H1 (cell line): ENCODE measurements around the gene LRRC55. TPM values are rescaled to one million over a fixed set of nuclear protein-coding genes. Genes with fewer than 3 reads are reported as not detected.
A peak's percentile ranks its signal among the peaks of the same experiment; 100 is the strongest.

ENCODE experiments used
- CTCF ChIA-PET: fragments of 300-600 bp; sonication (Branson Sonifier 250); formaldehyde crosslinking; loops from one replicate; lab custom pipeline; 2021; ENCODE audit not compliant: partially characterized antibody; lab: Charles Lee
- POLR2A ChIA-PET: fragments of 300-600 bp; sonication (Branson Sonifier 250); formaldehyde crosslinking; loops from one replicate; lab custom pipeline; 2021; ENCODE audit warnings: inconsistent platforms; ENCODE audit not compliant: partially characterized antibody; lab: Charles Lee
- DNase-seq, 2 experiments: peaks; one replicate each; pipeline versions ENCODE4 v3.0.0 to v3.0.0-alpha.2; 2010 to 2022; ENCODE audit warnings: low spot score in 2 of 2, low read depth in 1 of 2, mixed read lengths in 1 of 2
- FAIRE-seq: peaks from 2 replicates; lab custom pipeline; 2011; peaks lifted over from hg19 to GRCh38; lab: Jason Lieb, UNC
- H2AFZ ChIP-seq: 2 replicates; pipeline ENCODE4 v1.8.1; 2012; ENCODE audit warnings: low read length, inconsistent platforms
- H2AK5ac ChIP-seq: 2 replicates; pipeline ENCODE4 v1.6.1; 2013; ENCODE audit warnings: low read depth, low read length
- H2BK120ac ChIP-seq: replicated peaks from 2 replicates; pipeline ENCODE3; 2013; ENCODE audit warnings: low read depth, low read length, inconsistent platforms
- H2BK12ac ChIP-seq: 2 replicates; pipeline ENCODE4 v1.6.1; 2013; ENCODE audit warnings: low read depth, low read length
- H2BK15ac ChIP-seq: 2 replicates; pipeline ENCODE4 v1.6.1; 2013; ENCODE audit warnings: low read length
- H2BK20ac ChIP-seq: 2 replicates; pipeline ENCODE4 v1.6.1; 2013; ENCODE audit warnings: low read length
- H2BK5ac ChIP-seq: 2 replicates; pipeline ENCODE4 v1.6.1; 2013; ENCODE audit warnings: low read depth, low read length
- H3K14ac ChIP-seq: 2 replicates; pipeline ENCODE4 v1.6.1; 2013; ENCODE audit warnings: inconsistent platforms; ENCODE audit not compliant: insufficient read length
- H3K18ac ChIP-seq: 2 replicates; pipeline ENCODE4 v1.6.1; 2013; ENCODE audit warnings: low read length; ENCODE audit errors: extremely low read depth
- H3K23ac ChIP-seq: 2 replicates; pipeline ENCODE4 v1.6.1; 2013; ENCODE audit warnings: inconsistent platforms; ENCODE audit not compliant: insufficient read length
- H3K23me2 ChIP-seq: 2 replicates; pipeline ENCODE4 v1.6.1; 2013; ENCODE audit warnings: low read depth, low read length
- H3K27ac ChIP-seq: 2 replicates; pipeline ENCODE4 v1.6.1; 2011; ENCODE audit warnings: low read depth, low read length, inconsistent platforms
- H3K27me3 ChIP-seq, 4 experiments: replicated peaks in 1 of 4; 1 replicate in 1 of 4; 2 replicates in 3 of 4; pipeline versions ENCODE4 v1.6.1 to v1.8.1; 2011 to 2013; ENCODE audit warnings: low read length in 3 of 4, mild to moderate bottlenecking in 3 of 4, inconsistent platforms in 2 of 4, mixed read lengths in 2 of 4, moderate library complexity in 1 of 4; ENCODE audit not compliant: control insufficient read depth in 3 of 4, insufficient read depth in 3 of 4; ENCODE audit errors: extremely low read depth in 1 of 4
- H3K36me3 ChIP-seq, 4 experiments: 2 replicates each; pipeline versions ENCODE4 v1.6.1 to v1.8.1; 2011 to 2013; ENCODE audit warnings: mild to moderate bottlenecking in 4 of 4, low read length in 3 of 4, moderate library complexity in 2 of 4, control low read depth in 1 of 4, inconsistent platforms in 1 of 4; ENCODE audit not compliant: insufficient read depth in 4 of 4, control insufficient read depth in 2 of 4
- H3K4ac ChIP-seq: replicated peaks from 2 replicates; pipeline ENCODE3; 2013; ENCODE audit warnings: low read length, low read depth, mixed read lengths, inconsistent platforms; ENCODE audit not compliant: insufficient read length
- H3K4me1 ChIP-seq, 4 experiments: replicated peaks in 1 of 4; 1 replicate in 1 of 4; 2 replicates in 3 of 4; pipeline versions ENCODE4 v1.6.1 to v1.8.1; 2011 to 2013; ENCODE audit warnings: low read length in 3 of 4, inconsistent platforms in 2 of 4, mixed read lengths in 1 of 4; ENCODE audit not compliant: insufficient read depth in 4 of 4, control insufficient read depth in 3 of 4
- H3K4me2 ChIP-seq, 2 experiments: 2 replicates each; pipeline versions ENCODE4 v1.6.1 to v1.8.1; 2011 to 2013; ENCODE audit warnings: low read depth in 2 of 2, low read length in 2 of 2, control low read depth in 1 of 2, inconsistent platforms in 1 of 2, mild to moderate bottlenecking in 1 of 2; ENCODE audit not compliant: insufficient read depth in 1 of 2
- H3K4me3 ChIP-seq, 4 experiments: fragments of 200-600, 300-600 bp in 1 of 4; sonication (generic), shearing (Covaris generic), sonication (Bioruptor Twin) in 1 of 4; 2 replicates each; pipeline versions ENCODE4 v1.5.1 to v1.8.1; 2011 to 2016; ENCODE audit warnings: low read length in 4 of 4, low read depth in 3 of 4, control low read depth in 2 of 4, inconsistent platforms in 2 of 4, mild to moderate bottlenecking in 2 of 4, mixed read lengths in 1 of 4, moderate library complexity in 1 of 4; ENCODE audit not compliant: insufficient read depth in 2 of 4; ENCODE audit errors: extremely low read depth in 1 of 4
- H3K56ac ChIP-seq: replicated peaks from 2 replicates; pipeline ENCODE3; 2013; ENCODE audit warnings: low read depth, mild to moderate bottlenecking, mixed read lengths, low read length, inconsistent platforms; ENCODE audit not compliant: insufficient read length
- H3K79me1 ChIP-seq: 2 replicates; pipeline ENCODE4 v1.6.1; 2013; ENCODE audit warnings: low read depth, low read length, control low read depth
- H3K79me2 ChIP-seq, 2 experiments: 2 replicates each; pipeline versions ENCODE4 v1.6.1 to v1.8.1; 2012 to 2013; ENCODE audit warnings: low read length in 2 of 2, mild to moderate bottlenecking in 2 of 2, inconsistent platforms in 1 of 2; ENCODE audit not compliant: insufficient read depth in 2 of 2, control insufficient read depth in 1 of 2
- H3K9ac ChIP-seq, 4 experiments: replicated peaks in 1 of 4; 1 replicate in 1 of 4; 2 replicates in 3 of 4; pipeline versions ENCODE4 v1.6.1 to v1.8.1; 2011 to 2013; ENCODE audit warnings: low read depth in 3 of 4, low read length in 3 of 4, control low read depth in 2 of 4, mild to moderate bottlenecking in 2 of 4, moderate library complexity in 2 of 4, inconsistent platforms in 1 of 4; ENCODE audit errors: extremely low read depth in 1 of 4
- H3K9me3 ChIP-seq, 2 experiments: 2 replicates each; pipeline versions ENCODE4 v1.6.1 to v1.8.1; 2012 to 2013; ENCODE audit warnings: mild to moderate bottlenecking in 2 of 2, moderate library complexity in 2 of 2, control low read depth in 1 of 2, inconsistent platforms in 1 of 2, low read depth in 1 of 2, low read length in 1 of 2, mixed read lengths in 1 of 2; ENCODE audit not compliant: insufficient read depth in 2 of 2
- H4K20me1 ChIP-seq, 2 experiments: replicated peaks in 1 of 2; 2 replicates each; pipeline versions ENCODE3 to v1.8.1; 2011 to 2013; ENCODE audit warnings: inconsistent platforms in 2 of 2, low read length in 2 of 2, mild to moderate bottlenecking in 1 of 2; ENCODE audit not compliant: insufficient read depth in 2 of 2, control insufficient read depth in 1 of 2
- H4K5ac ChIP-seq: 2 replicates; pipeline ENCODE4 v1.6.1; 2013; ENCODE audit warnings: low read length, low read depth, mixed read lengths, inconsistent platforms; ENCODE audit not compliant: insufficient read length
- H4K8ac ChIP-seq: 2 replicates; pipeline ENCODE4 v1.8.0; 2013; ENCODE audit warnings: mild to moderate bottlenecking, moderate library complexity, low read length, inconsistent platforms; ENCODE audit not compliant: insufficient read depth; ENCODE audit errors: extremely low read depth
- H4K91ac ChIP-seq: replicated peaks from 2 replicates; pipeline ENCODE3; 2013; ENCODE audit warnings: low read length, mixed read lengths, inconsistent platforms; ENCODE audit not compliant: insufficient read length
- ATF3 ChIP-seq: IDR thresholded peaks from 2 replicates; pipeline ENCODE4 v1.6.1; 2011; ENCODE audit warnings: low read depth, mild to moderate bottlenecking, low read length; ENCODE audit not compliant: insufficient read depth
- BACH1 ChIP-seq: IDR thresholded peaks from 2 replicates; pipeline ENCODE4 v1.6.1; 2012; ENCODE audit warnings: low read length, improper control_type of control experiment
- SIN3A ChIP-seq, 2 experiments: IDR thresholded peaks in 1 of 2; conservative IDR thresholded peaks in 1 of 2; 2 replicates each; pipeline ENCODE4 v1.6.1; 2011 to 2012; ENCODE audit warnings: low read length in 2 of 2, improper control_type of control experiment in 1 of 2, low read depth in 1 of 2, mild to moderate bottlenecking in 1 of 2
- SP4 ChIP-seq: IDR thresholded peaks from 2 replicates; pipeline ENCODE4 v1.6.1; 2012; ENCODE audit warnings: low read length, inconsistent platforms
- USF2 ChIP-seq: IDR thresholded peaks from 2 replicates; pipeline ENCODE4 v1.6.1; 2011; ENCODE audit warnings: low read length, improper control_type of control experiment
- WGBS, 2 experiments: shearing (Covaris generic) in 1 of 2; methylation state at CpG; one replicate each; pipeline versions ENCODE4 v1.1.6 to v1.1.7; 2013 to 2015; ENCODE audit warnings: low lambda C conversion rate in 2 of 2, mixed read lengths in 2 of 2, inconsistent platforms in 1 of 2, low coverage in 1 of 2, missing lambda C conversion rate in 1 of 2; ENCODE audit not compliant: insufficient replicate concordance in 2 of 2, insufficient coverage in 1 of 2, insufficient read length in 1 of 2; ENCODE audit errors: extremely low coverage in 1 of 2, missing lambda C conversion rate in 1 of 2; 5-methylcytosine and 5-hydroxymethylcytosine counted together
- polyA plus RNA-seq, 7 experiments: library from polyadenylated mRNA; depleted of rRNA in 3 of 7; stranded (reverse) in 5 of 7; unstranded in 2 of 7; fragments of >200 nt in 5 of 7; fragments of 200-250 nt in 2 of 7; gene quantifications; 1 replicate in 5 of 7; 2 replicates in 1 of 7; 4 replicates in 1 of 7; pipeline versions ENCODE4 v1.2.1 to v1.2.3, GENCODE V29; 2011 to 2013; ENCODE audit warnings: missing spikeins in 2 of 7, mixed read lengths in 2 of 7
- total RNA-seq: library from RNA; stranded (reverse); fragmentation: NEBNext Ultra II Directional; extraction: Animal tissue kit (Norgen Biotek cat#: 25700); gene quantifications from 2 replicates; pipeline ENCODE4 v1.2.1, GENCODE V29; 2021

LRRC55 gene
- total and polyA plus RNA-seq, 2 of the 8 experiments (the other 6 are each of a cell fraction or from before 2014, with no cell fraction given) = 0.62 to 1.1 TPM

DNA sequence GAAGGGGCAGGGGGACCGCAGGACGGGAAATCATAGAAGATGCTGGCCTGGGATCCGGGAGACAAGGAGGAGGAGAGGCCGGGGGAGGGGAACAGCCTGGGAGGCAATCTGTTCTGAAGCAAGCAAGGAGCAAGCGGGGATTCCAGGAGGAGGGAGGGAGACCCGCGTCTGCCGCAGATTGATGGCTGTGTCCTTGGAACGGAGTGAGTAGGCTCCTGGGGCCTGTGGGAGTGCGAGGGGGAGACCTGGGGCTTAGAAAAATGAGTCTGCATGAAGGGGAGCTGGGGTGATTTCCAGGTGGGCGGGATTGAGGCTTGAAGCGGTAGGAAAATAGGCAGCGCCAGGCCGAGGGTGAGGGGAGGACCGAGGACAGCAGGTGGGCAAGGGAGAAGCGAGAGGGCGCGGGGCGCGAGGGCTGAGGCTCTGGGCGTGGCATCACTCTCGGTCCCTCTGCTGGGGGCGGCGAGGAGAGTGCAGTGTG is 1.6 kb upstream of the LRRC55 start:
- no peak for FAIRE-seq
- Histone ChIP-seq H4K20me1 (no peaks in the 10 kb centered on the region), H4K8ac (0 out of 2 replicates have a peak overlapping the region, but pooled peaks have one; percentile 51), H3K4me1 (peaks cover 0 to 6% (median 3%) of the 10 kb centered on the region in 4 experiments; a peak in 5 of 7 replicates), H3K18ac (peak overlapping the region; percentile 20), H3K4me3 (peak overlapping the region; percentile 43 to 77 (median 62)), H2AK5ac (no peak overlapping the region), H3K9me3 (no peaks in the 10 kb centered on the region), H2BK5ac (peak overlapping the region; percentile 44; the same call in 1 of the 2 replicates), H2BK120ac (no peak overlapping the region), H3K14ac (no peak overlapping the region), H2BK20ac (no peak overlapping the region), H3K27me3 (peaks cover 3 to 27% (median 23%) of the 10 kb centered on the region in 4 experiments), H3K56ac (no peak overlapping the region), H3K36me3 (no peaks in the 10 kb centered on the region), H3K79me2 (no peaks in the 10 kb centered on the region), H4K5ac (no peak overlapping the region), H3K23me2 (peaks cover 9% of the 10 kb centered on the region), H3K4ac (no peak overlapping the region), H2BK12ac (no peak overlapping the region; the same call in 1 of the 2 replicates), H3K79me1 (no peaks in the 10 kb centered on the region), H2AFZ (peak overlapping the region; percentile 59; the same call in 1 of the 2 replicates), H3K4me2 (peak overlapping the region; percentile 79 to 95), H3K9ac (peak overlapping the region in 1 of 4 experiments; percentile 27; a peak in 1 of 7 replicates), H3K27ac (no peak overlapping the region), H3K23ac (no peak overlapping the region), H2BK15ac (peak overlapping the region; percentile 50; the same call in 1 of the 2 replicates), H4K91ac (peak overlapping the region; percentile 13)
- ChIA-PET CTCF (interaction anchor here (0.9 to 1.8 kb wide), 2 partner anchors 12 to 69 kb away, joined by 3 to 8 read pairs; no protein-coding TSS in a partner anchor), POLR2A (interaction anchor here (0.7 to 2.0 kb wide), 2 partner anchors 33 to 49 kb away, joined by 3 to 5 read pairs; no protein-coding TSS in a partner anchor)
- peak in 1 of 2 experiments; percentile 74 for DNase-seq
- 0% methylated on average over 20 of the region's 24 CpGs; no CpG with 5 or more reads in 1 of the 2 experiments for WGBS, 2 experiments
- TF ChIP-seq SIN3A (conservative IDR thresholded peaks at IDR 0.05 in 1 of 2, IDR thresholded peaks at IDR 0.05 in 1 of 2; ENCODE audit: low read depth in 1 of 2, low read length in 2 of 2) (no peak), BACH1 (no peak), SP4 (no peak), ATF3 (no peak), USF2 (no peak)
